Esophagus muscularis mucosa (tissue), 4 donors: Measurements from ENCODE around the gene ETF1.

Experiments used
- EP300 ChIP-seq: sonication (generic); formaldehyde crosslinking; IDR thresholded peaks from one replicate; pipeline ENCODE4 v1.6.1; 2017; ENCODE audit warnings: antibody characterized with exemption
- POLR2A ChIP-seq: fragments of 450-650 bp; IDR thresholded peaks from one replicate; pipeline ENCODE4 v1.6.1; 2017; ENCODE audit warnings: antibody characterized with exemption, moderate library complexity, mild to moderate bottlenecking, low read depth
- POLR2AphosphoS5 ChIP-seq, 2 donors: sonication (generic); formaldehyde crosslinking; IDR thresholded peaks; one replicate each; pipeline ENCODE4 v1.6.1; 2017; ENCODE audit warnings: antibody characterized with exemption in 2 of 2
- TF ChIP-seq, protein P1 (sequence below), 3 experiments: fragments of 200-600 bp in 2 of 3; fragments of 450-650 bp in 1 of 3; sonication (generic) in 2 of 3; IDR thresholded peaks; one replicate each; pipeline ENCODE4 v1.5.1; 2017 to 2019; ENCODE audit warnings: antibody characterized with exemption in 3 of 3, mild to moderate bottlenecking in 2 of 3, moderate library complexity in 1 of 3

DNA sequence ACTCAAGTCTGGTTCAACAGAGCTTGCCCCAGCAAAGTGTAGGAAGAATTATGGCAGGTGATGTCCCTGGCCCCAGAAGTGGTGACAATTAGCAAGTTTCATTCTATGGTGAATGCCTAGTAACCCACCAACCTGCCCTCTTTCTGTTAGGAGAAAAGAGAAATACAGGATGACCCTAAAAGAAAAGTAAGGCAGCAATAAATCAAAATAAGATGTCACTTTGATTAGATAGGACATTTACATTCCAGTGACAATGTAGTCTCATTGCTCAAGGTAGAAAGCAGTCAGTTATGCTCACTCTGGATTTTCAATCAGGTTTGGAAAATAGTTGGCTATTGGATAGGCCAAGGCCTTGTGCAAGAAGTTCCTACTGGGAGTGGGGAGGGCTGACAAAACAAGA is 37.7 kb upstream of the ETF1 start:
- TF ChIP-seq POLR2A = no peak
- no peak for TF ChIP-seq POLR2AphosphoS5 (IDR thresholded peaks at IDR 0.05)
- TF ChIP-seq, protein P1, sequence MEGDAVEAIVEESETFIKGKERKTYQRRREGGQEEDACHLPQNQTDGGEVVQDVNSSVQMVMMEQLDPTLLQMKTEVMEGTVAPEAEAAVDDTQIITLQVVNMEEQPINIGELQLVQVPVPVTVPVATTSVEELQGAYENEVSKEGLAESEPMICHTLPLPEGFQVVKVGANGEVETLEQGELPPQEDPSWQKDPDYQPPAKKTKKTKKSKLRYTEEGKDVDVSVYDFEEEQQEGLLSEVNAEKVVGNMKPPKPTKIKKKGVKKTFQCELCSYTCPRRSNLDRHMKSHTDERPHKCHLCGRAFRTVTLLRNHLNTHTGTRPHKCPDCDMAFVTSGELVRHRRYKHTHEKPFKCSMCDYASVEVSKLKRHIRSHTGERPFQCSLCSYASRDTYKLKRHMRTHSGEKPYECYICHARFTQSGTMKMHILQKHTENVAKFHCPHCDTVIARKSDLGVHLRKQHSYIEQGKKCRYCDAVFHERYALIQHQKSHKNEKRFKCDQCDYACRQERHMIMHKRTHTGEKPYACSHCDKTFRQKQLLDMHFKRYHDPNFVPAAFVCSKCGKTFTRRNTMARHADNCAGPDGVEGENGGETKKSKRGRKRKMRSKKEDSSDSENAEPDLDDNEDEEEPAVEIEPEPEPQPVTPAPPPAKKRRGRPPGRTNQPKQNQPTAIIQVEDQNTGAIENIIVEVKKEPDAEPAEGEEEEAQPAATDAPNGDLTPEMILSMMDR (IDR thresholded peaks at IDR 0.05) = no peak
- no peak for TF ChIP-seq EP300
